K562 (cell line): ENCODE results near the gene CIB1. TPM values are rescaled to one million over a fixed set of nuclear protein-coding genes. Genes with fewer than 3 reads are reported as not detected.
A peak's percentile ranks its signal among the peaks of the same experiment; 100 is the strongest.

Source experiments
- CBFA2T2 ChIP-seq: fragments of 450-650 bp; conservative IDR thresholded peaks from 2 replicates; pipeline ENCODE4 v1.6.1; 2017; ENCODE audit warnings: mild to moderate bottlenecking
- EP300 ChIP-seq: IDR thresholded peaks from 2 replicates; pipeline ENCODE4 v1.6.1; 2012; ENCODE audit warnings: low read length, improper control_type of control experiment
- HMGN3 ChIP-seq: IDR thresholded peaks from 2 replicates; pipeline ENCODE4 v1.6.1; 2011; ENCODE audit warnings: borderline replicate concordance, low read depth, mild to moderate bottlenecking, mixed read lengths, low read length; ENCODE audit not compliant: insufficient read length; ENCODE audit errors: extremely low read depth
- L3MBTL2 ChIP-seq: fragments of 450-650 bp; IDR thresholded peaks from 2 replicates; pipeline ENCODE4 v1.6.1; 2016; ENCODE audit warnings: mild to moderate bottlenecking, moderate library complexity
- MEF2A ChIP-seq: IDR thresholded peaks from 2 replicates; pipeline ENCODE4 v1.6.1; 2011; ENCODE audit warnings: low read depth, mild to moderate bottlenecking, low read length, moderate library complexity; ENCODE audit not compliant: control insufficient read depth
- RBFOX2 ChIP-seq: fragments of 200-400 bp; formaldehyde crosslinking; IDR thresholded peaks from 2 replicates; pipeline ENCODE4 v1.6.1; 2017; ENCODE audit warnings: low read depth, mild to moderate bottlenecking, low read length, moderate library complexity
- RFX5 ChIP-seq: IDR thresholded peaks from 2 replicates; pipeline ENCODE4 v1.6.1; 2011; ENCODE audit warnings: low read depth, mild to moderate bottlenecking, improper control_type of control experiment, low read length
- polyA plus RNA-seq, 8 experiments: library from polyadenylated mRNA; depleted of rRNA in 4 of 8; stranded (reverse) in 5 of 8; unstranded in 3 of 8; fragments of >200 nt; fragmentation: Nextera tagmentation in 2 of 8; fragmentation: Illumina TruSeq in 1 of 8; extraction: Ambion mirVana in 2 of 8; extraction: Trizol in 1 of 8; gene quantifications; 2 replicates each; pipeline versions ENCODE4 v1.2.1 to v1.2.3, GENCODE V29; 2011 to 2014; ENCODE audit warnings: inconsistent platforms in 1 of 8, missing spikeins in 1 of 8
- total RNA-seq, 7 experiments: library from RNA; depleted of rRNA in 6 of 7; stranded (reverse); fragments of >200 nt in 6 of 7; fragmentation: Illumina TruSeq in 2 of 7; extraction: Trizol in 2 of 7; gene quantifications; 2 replicates each; pipeline versions ENCODE4 v1.2.1 to v1.2.3, GENCODE V29; 2011 to 2021; ENCODE audit warnings: low replicate concordance in 1 of 7
- TF ChIP-seq, protein P1 (sequence below): sonication (generic); IDR thresholded peaks from 2 replicates; pipeline ENCODE4 v1.6.1; 2016
- TF ChIP-seq, protein P2 (sequence below): sonication (generic); formaldehyde crosslinking; IDR thresholded peaks from 2 replicates; pipeline ENCODE4 v1.5.0; 2020; ENCODE audit warnings: missing genetic modification reagents
- TF ChIP-seq, protein P3 (sequence below): fragments of 450-650 bp; IDR thresholded peaks from 2 replicates; pipeline ENCODE4 v1.6.1; 2018; ENCODE audit not compliant: partially characterized antibody
- TF ChIP-seq, protein P4 (sequence below), 2 experiments: IDR thresholded peaks; 2 replicates each; pipeline ENCODE4 v1.6.1; 2012; ENCODE audit warnings: improper control_type of control experiment in 2 of 2, low read depth in 2 of 2, low read length in 2 of 2, borderline replicate concordance in 1 of 2

The CIB1 gene
- total and polyA plus RNA-seq, 9 of the 15 experiments (the other 6 are each of a cell fraction or from before 2014, with no cell fraction given) = 14.9 to 136 (median 64.5) TPM

DNA sequence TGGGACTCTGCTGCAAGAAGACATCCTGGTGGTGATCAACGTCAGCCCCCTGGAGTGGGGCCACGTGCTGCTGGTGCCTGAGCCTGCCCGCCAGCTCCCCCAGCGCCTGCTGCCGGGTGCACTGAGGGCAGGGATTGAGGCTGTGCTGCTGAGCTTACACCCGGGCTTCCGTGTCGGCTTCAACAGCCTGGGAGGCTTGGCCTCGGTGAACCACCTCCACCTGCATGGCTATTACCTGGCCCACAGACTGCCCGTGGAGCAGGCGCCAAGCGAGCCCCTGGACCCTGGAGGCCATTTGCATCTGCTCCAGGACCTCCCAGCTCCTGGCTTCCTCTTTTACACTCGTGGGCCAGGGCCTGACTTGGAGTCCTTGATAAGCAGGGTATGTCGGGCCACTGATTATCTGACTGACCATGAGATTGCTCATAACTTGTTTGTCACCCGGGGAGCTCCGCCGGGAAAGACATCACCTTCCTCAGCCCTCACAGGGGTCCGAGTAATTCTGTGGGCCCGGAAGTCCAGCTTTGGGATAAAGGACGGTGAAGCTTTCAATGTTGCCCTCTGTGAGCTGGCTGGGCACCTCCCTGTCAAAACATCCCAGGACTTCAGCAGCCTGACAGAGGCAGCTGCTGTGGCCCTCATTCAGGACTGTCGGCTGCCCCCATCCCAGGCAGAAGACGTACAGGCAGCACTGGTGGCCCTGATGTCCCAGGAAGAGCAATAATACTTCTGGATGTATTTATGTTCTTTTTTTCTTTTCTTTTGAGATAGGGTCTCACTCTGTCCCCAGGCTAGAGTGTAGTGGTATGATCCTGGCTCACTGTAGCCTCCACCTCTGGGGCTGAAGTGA is 7.8 kb upstream of the CIB1 start (continued):
- TF ChIP-seq HMGN3 = peak; percentile 70
- peak; percentile 45 for TF ChIP-seq EP300
- peak; percentile 49 for TF ChIP-seq RBFOX2
- TF ChIP-seq, protein P1, sequence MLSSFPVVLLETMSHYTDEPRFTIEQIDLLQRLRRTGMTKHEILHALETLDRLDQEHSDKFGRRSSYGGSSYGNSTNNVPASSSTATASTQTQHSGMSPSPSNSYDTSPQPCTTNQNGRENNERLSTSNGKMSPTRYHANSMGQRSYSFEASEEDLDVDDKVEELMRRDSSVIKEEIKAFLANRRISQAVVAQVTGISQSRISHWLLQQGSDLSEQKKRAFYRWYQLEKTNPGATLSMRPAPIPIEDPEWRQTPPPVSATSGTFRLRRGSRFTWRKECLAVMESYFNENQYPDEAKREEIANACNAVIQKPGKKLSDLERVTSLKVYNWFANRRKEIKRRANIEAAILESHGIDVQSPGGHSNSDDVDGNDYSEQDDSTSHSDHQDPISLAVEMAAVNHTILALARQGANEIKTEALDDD = peak; percentile 59
- peak; percentile 27; the same call in 1 of the 2 replicates for TF ChIP-seq CBFA2T2
- TF ChIP-seq L3MBTL2 = peak; percentile 73
- TF ChIP-seq RFX5 = no peak
- TF ChIP-seq, protein P2, sequence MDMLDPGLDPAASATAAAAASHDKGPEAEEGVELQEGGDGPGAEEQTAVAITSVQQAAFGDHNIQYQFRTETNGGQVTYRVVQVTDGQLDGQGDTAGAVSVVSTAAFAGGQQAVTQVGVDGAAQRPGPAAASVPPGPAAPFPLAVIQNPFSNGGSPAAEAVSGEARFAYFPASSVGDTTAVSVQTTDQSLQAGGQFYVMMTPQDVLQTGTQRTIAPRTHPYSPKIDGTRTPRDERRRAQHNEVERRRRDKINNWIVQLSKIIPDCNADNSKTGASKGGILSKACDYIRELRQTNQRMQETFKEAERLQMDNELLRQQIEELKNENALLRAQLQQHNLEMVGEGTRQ = peak; percentile 17; the same call in 1 of the 2 replicates
- TF ChIP-seq MEF2A = no peak
- TF ChIP-seq, protein P3, sequence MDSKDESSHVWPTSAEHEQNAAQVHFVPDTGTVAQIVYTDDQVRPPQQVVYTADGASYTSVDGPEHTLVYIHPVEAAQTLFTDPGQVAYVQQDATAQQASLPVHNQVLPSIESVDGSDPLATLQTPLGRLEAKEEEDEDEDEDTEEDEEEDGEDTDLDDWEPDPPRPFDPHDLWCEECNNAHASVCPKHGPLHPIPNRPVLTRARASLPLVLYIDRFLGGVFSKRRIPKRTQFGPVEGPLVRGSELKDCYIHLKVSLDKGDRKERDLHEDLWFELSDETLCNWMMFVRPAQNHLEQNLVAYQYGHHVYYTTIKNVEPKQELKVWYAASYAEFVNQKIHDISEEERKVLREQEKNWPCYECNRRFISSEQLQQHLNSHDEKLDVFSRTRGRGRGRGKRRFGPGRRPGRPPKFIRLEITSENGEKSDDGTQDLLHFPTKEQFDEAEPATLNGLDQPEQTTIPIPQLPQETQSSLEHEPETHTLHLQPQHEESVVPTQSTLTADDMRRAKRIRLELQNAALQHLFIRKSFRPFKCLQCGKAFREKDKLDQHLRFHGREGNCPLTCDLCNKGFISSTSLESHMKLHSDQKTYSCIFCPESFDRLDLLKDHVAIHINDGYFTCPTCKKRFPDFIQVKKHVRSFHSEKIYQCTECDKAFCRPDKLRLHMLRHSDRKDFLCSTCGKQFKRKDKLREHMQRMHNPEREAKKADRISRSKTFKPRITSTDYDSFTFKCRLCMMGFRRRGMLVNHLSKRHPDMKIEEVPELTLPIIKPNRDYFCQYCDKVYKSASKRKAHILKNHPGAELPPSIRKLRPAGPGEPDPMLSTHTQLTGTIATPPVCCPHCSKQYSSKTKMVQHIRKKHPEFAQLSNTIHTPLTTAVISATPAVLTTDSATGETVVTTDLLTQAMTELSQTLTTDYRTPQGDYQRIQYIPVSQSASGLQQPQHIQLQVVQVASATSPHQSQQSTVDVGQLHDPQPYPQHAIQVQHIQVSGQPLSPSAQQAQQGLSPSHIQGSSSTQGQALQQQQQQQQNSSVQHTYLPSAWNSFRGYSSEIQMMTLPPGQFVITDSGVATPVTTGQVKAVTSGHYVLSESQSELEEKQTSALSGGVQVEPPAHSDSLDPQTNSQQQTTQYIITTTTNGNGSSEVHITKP = peak; percentile 80
- TF ChIP-seq, protein P4, sequence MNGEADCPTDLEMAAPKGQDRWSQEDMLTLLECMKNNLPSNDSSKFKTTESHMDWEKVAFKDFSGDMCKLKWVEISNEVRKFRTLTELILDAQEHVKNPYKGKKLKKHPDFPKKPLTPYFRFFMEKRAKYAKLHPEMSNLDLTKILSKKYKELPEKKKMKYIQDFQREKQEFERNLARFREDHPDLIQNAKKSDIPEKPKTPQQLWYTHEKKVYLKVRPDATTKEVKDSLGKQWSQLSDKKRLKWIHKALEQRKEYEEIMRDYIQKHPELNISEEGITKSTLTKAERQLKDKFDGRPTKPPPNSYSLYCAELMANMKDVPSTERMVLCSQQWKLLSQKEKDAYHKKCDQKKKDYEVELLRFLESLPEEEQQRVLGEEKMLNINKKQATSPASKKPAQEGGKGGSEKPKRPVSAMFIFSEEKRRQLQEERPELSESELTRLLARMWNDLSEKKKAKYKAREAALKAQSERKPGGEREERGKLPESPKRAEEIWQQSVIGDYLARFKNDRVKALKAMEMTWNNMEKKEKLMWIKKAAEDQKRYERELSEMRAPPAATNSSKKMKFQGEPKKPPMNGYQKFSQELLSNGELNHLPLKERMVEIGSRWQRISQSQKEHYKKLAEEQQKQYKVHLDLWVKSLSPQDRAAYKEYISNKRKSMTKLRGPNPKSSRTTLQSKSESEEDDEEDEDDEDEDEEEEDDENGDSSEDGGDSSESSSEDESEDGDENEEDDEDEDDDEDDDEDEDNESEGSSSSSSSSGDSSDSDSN (IDR thresholded peaks at IDR 0.05; ENCODE audit: borderline replicate concordance in 1 of 2, low read depth in 2 of 2, low read length in 2 of 2) = 0 out of 4 replicates have a peak, but pooled peaks of 1 of the 2 experiments have one; percentile 42
- TF ChIP-seq, all 486 proteins: peak for 83
